B cell (primary cell): Measurements from ENCODE around the gene DDX10. TPM values are rescaled to one million over a fixed set of nuclear protein-coding genes. Genes with fewer than 3 reads are reported as not detected.

Source experiments
- ATAC-seq: fragments of 200-7000 bp; cut with Tn5 transposase; one replicate; pipeline ENCODE4 v1.10.0; 2021; ENCODE audit warnings: low read depth, mild to moderate bottlenecking, moderate number of reproducible peaks, moderate library complexity
- CTCF ChIA-PET: fragments of 350-600 bp; sonication (Branson Sonifier 250); formaldehyde crosslinking; loops from one replicate; lab custom pipeline; 2021; ENCODE audit warnings: antibody characterized with exemption, inconsistent platforms; lab: Charles Lee
- POLR2A ChIA-PET: fragments of 350-600 bp; sonication (Branson Sonifier 250); formaldehyde crosslinking; loops from one replicate; lab custom pipeline; 2021; ENCODE audit warnings: antibody characterized with exemption; lab: Charles Lee
- DNase-seq: peaks from one replicate; pipeline ENCODE4 v3.0.0; 2013
- H2AFZ ChIP-seq: 2 replicates; pipeline ENCODE4 v1.6.1; 2012; ENCODE audit warnings: mild to moderate bottlenecking, low read depth, low read length; ENCODE audit not compliant: insufficient read depth, poor library complexity, severe bottlenecking
- H3K27ac ChIP-seq, 2 donors: 1 replicate in 1 of 2; 2 replicates in 1 of 2; pipeline ENCODE4 v1.5.1; 2012 to 2013; ENCODE audit warnings: low read length in 2 of 2, mild to moderate bottlenecking in 2 of 2, moderate library complexity in 1 of 2
- H3K27me3 ChIP-seq, 4 experiments: fragments of 200-600 bp in 1 of 4; sonication (generic) in 1 of 4; replicated peaks in 1 of 4; 1 replicate in 2 of 4; 2 replicates in 2 of 4; pipeline versions ENCODE4 v1.6.1 to v1.7.0; 2013 to 2016; ENCODE audit warnings: low read length in 3 of 4, mild to moderate bottlenecking in 2 of 4, mixed read lengths in 1 of 4, moderate library complexity in 1 of 4; ENCODE audit not compliant: insufficient read depth in 4 of 4, control insufficient read depth in 3 of 4; ENCODE audit errors: control extremely low read depth in 1 of 4
- H3K36me3 ChIP-seq, 2 experiments: replicated peaks in 1 of 2; 1 replicate in 1 of 2; 2 replicates in 1 of 2; pipeline versions ENCODE4 v1.6.1 to v1.7.1; 2013; ENCODE audit warnings: low read length in 1 of 2; ENCODE audit not compliant: insufficient read depth in 2 of 2, control insufficient read depth in 1 of 2; ENCODE audit errors: control extremely low read depth in 1 of 2, extremely low read depth in 1 of 2
- H3K4me1 ChIP-seq, 2 donors: fragments of 200-600 bp in 1 of 2; sonication (generic) in 1 of 2; 1 replicate in 1 of 2; 2 replicates in 1 of 2; pipeline versions ENCODE4 v1.5.1 to v1.6.1; 2013 to 2017; ENCODE audit warnings: low read length in 2 of 2; ENCODE audit not compliant: control insufficient read depth in 2 of 2, insufficient read depth in 2 of 2
- H3K4me2 ChIP-seq: replicated peaks from 2 replicates; pipeline ENCODE3; 2012; ENCODE audit warnings: mild to moderate bottlenecking, low read depth, low read length; ENCODE audit not compliant: poor library complexity, severe bottlenecking
- H3K4me3 ChIP-seq, 5 experiments: fragments of 200-600 bp in 1 of 5; sonication (generic) in 1 of 5; 1 replicate in 3 of 5; 2 replicates in 2 of 5; pipeline versions ENCODE4 v1.5.1 to v1.7.0; 2011 to 2016; ENCODE audit warnings: low read length in 4 of 5, mild to moderate bottlenecking in 4 of 5, low read depth in 2 of 5, control low read depth in 1 of 5, moderate library complexity in 1 of 5; ENCODE audit not compliant: insufficient read depth in 1 of 5; ENCODE audit errors: control extremely low read depth in 1 of 5, extremely low read depth in 1 of 5
- H3K79me2 ChIP-seq: fragments of 200-600 bp; sonication (generic); one replicate; pipeline ENCODE4 v1.6.0; 2016; ENCODE audit warnings: low read length; ENCODE audit not compliant: control insufficient read depth, insufficient read depth
- H3K9ac ChIP-seq: fragments of 200-600 bp; sonication (generic); 2 replicates; pipeline ENCODE4 v1.6.1; 2017; ENCODE audit warnings: mild to moderate bottlenecking, low read length, moderate library complexity
- H3K9me3 ChIP-seq, 3 donors: one replicate each; pipeline versions ENCODE4 v1.6.1 to v1.7.1; 2013; ENCODE audit warnings: low read length in 2 of 3; ENCODE audit not compliant: control insufficient read depth in 2 of 3, insufficient read depth in 1 of 3; ENCODE audit errors: control extremely low read depth in 1 of 3
- H4K20me1 ChIP-seq: 2 replicates; pipeline ENCODE4 v1.6.0; 2012; ENCODE audit warnings: mild to moderate bottlenecking, low read length; ENCODE audit not compliant: insufficient read depth, control insufficient read depth, poor library complexity, severe bottlenecking
- H3K27ac Mint-ChIP-seq: one replicate; pipeline ENCODE4 v1.8.0; 2021; ENCODE audit warnings: mixed read lengths
- H3K27me3 Mint-ChIP-seq: one replicate; pipeline ENCODE4 v1.8.0; 2021; ENCODE audit warnings: mixed read lengths
- H3K4me1 Mint-ChIP-seq: one replicate; pipeline ENCODE4 v1.8.0; 2021; ENCODE audit warnings: mixed read lengths
- H3K4me3 Mint-ChIP-seq: one replicate; pipeline ENCODE4 v1.8.0; 2021; ENCODE audit warnings: mixed read lengths
- H3K9me3 Mint-ChIP-seq: one replicate; pipeline ENCODE4 v1.8.0; 2022; ENCODE audit warnings: mixed read lengths; ENCODE audit not compliant: insufficient read depth
- EZH2 ChIP-seq: IDR thresholded peaks from 2 replicates; pipeline ENCODE4 v1.6.1; 2012; ENCODE audit warnings: borderline replicate concordance, low read depth, mild to moderate bottlenecking, moderate library complexity, low read length; ENCODE audit not compliant: insufficient read depth, poor library complexity, severe bottlenecking
- WGBS: methylation state at CpG from one replicate; pipeline ENCODE4 v1.1.5; 2013; ENCODE audit warnings: missing lambda C conversion rate; ENCODE audit not compliant: insufficient coverage; 5-methylcytosine and 5-hydroxymethylcytosine counted together
- intact Hi-C: fragments of 100-400 bp; cut with micrococcal nuclease; formaldehyde crosslinking; loops from one replicate; pipeline ENCODE4 v1.10.0; 2022
- polyA plus RNA-seq: library from polyadenylated mRNA; depleted of rRNA; stranded (reverse); fragments of >200 nt; gene quantifications from 2 replicates; pipeline ENCODE4 v1.2.3, GENCODE V29; 2012
- total RNA-seq, 2 donors: library from RNA; stranded (reverse); fragments of 120-200 nt in 1 of 2; gene quantifications; 1 replicate in 1 of 2; 2 replicates in 1 of 2; pipeline versions ENCODE4 v1.2.3 to v1.2.4, GENCODE V29; 2013 to 2022
- TF ChIP-seq, protein P1 (sequence below): fragments of 200-600 bp; IDR thresholded peaks from one replicate; pipeline ENCODE4 v1.8.0; 2022; ENCODE audit warnings: antibody characterized with exemption, mild to moderate bottlenecking

DDX10 gene
- total and polyA plus RNA-seq, 2 donors (not counting 1 experiment from before 2014, with no cell fraction given), result 15.6 to 30.6 TPM

DNA sequence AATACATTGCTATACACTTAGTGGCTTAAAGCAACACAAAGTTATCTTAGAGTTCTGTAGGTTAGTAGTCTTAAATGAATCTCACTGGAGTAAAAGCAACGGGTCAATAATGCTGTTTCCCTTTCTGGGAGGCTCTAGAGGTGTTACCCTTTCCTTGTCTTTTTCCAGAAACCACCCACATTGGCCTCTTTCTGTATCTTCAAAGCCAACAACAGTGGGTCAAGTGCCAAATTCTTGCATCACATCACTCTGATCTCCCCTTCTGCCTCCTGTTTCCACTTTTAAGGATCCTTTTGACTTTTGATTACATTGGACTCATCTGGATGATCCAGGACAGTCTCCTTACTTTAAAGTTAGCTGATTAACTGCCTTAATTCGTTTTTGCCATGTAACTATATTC, 93.6 kb downstream of the DDX10 start:
- ChIA-PET POLR2A (no interaction called here), CTCF (interaction anchor here (1.2 to 3.1 kb wide), 3 partner anchors 21 to 60 kb away, joined by 3 to 9 read pairs (median 3); no protein-coding TSS in a partner anchor)
- H3K27me3 ChIP-seq, result no peaks in the 10 kb centered on the region
- no peak overlapping the region for H3K4me3 ChIP-seq
- no peak overlapping the region for H3K27ac ChIP-seq
- 100% methylated on average over 1 of the region's 2 CpGs for WGBS
- peaks cover 5 to 11% of the 10 kb centered on the region in 2 donors for H3K4me1 ChIP-seq
- H2AFZ ChIP-seq, result no peak overlapping the region
- ATAC-seq, result no peak
- Mint-ChIP-seq H3K4me1 (peaks cover 26% of the 10 kb centered on the region), H3K9me3 (peaks cover 2% of the 10 kb centered on the region), H3K27ac (no peak overlapping the region), H3K4me3 (no peak overlapping the region), H3K27me3 (no peaks in the 10 kb centered on the region)
- no peak overlapping the region for H3K4me2 ChIP-seq
- peaks cover 24% of the 10 kb centered on the region for H3K79me2 ChIP-seq
- TF ChIP-seq, protein P1, sequence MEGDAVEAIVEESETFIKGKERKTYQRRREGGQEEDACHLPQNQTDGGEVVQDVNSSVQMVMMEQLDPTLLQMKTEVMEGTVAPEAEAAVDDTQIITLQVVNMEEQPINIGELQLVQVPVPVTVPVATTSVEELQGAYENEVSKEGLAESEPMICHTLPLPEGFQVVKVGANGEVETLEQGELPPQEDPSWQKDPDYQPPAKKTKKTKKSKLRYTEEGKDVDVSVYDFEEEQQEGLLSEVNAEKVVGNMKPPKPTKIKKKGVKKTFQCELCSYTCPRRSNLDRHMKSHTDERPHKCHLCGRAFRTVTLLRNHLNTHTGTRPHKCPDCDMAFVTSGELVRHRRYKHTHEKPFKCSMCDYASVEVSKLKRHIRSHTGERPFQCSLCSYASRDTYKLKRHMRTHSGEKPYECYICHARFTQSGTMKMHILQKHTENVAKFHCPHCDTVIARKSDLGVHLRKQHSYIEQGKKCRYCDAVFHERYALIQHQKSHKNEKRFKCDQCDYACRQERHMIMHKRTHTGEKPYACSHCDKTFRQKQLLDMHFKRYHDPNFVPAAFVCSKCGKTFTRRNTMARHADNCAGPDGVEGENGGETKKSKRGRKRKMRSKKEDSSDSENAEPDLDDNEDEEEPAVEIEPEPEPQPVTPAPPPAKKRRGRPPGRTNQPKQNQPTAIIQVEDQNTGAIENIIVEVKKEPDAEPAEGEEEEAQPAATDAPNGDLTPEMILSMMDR, result no peak
- H3K36me3 ChIP-seq, result no peaks in the 10 kb centered on the region
- H3K9ac ChIP-seq, result no peak overlapping the region
- H3K9me3 ChIP-seq, result no peaks in the 10 kb centered on the region
- DNase-seq, result no peak
- intact Hi-C loops, result no loop called here
- no peaks in the 10 kb centered on the region for H4K20me1 ChIP-seq

DNA sequence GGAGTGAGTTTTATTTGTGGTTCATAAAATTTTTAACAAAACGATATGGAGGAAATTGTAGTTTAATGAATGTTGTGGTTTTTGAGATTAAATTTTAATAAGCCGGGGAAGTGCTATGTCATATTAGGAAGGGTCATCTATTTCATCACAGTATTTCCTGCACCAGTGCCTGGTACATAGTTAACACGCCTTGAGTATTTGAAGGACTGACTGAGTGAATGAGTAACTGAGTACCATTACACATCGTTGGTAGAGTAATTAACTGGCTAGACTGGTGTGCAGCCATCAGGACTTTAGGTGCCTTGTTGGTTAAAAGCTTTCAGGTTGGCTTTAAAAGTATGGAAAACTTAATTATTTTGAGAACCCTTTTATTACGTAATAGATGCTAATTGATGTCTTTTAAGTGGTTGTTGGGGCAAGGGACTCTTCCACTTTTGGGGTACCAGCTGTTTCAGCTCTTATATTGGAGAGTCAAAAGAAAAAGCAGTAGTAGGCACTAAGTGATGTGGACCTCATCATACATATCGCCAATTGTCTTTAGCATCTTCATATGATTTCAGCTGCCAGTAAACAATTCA, 101.8 kb downstream of the DDX10 start:
- peaks cover 5% of the 10 kb centered on the region for H3K4me1 Mint-ChIP-seq
- 100% methylated on average over 3 of the region's 6 CpGs for WGBS
- H2AFZ ChIP-seq, result no peak overlapping the region
- POLR2A ChIA-PET, result no interaction called here
- CTCF ChIA-PET, result no interaction called here
- H3K4me2 ChIP-seq, result no peak overlapping the region
- H3K27me3 Mint-ChIP-seq, result no peaks in the 10 kb centered on the region
- H3K9ac ChIP-seq, result no peak overlapping the region
- H3K4me1 ChIP-seq, result no peaks in the 10 kb centered on the region
- H3K4me3 ChIP-seq, result no peak overlapping the region
- H3K36me3 ChIP-seq, result no peaks in the 10 kb centered on the region
- no peaks in the 10 kb centered on the region for H3K79me2 ChIP-seq
- intact Hi-C loops, result no loop called here
- H3K9me3 Mint-ChIP-seq, result no peaks in the 10 kb centered on the region
- ATAC-seq (no peak), DNase-seq (no peak)
- no peak for TF ChIP-seq EZH2
- TF ChIP-seq, protein P1, result no peak
- H3K27ac ChIP-seq, result no peak overlapping the region
- no peak overlapping the region for H3K4me3 Mint-ChIP-seq
- H3K9me3 ChIP-seq, result no peaks in the 10 kb centered on the region
- H4K20me1 ChIP-seq, result no peaks in the 10 kb centered on the region
- H3K27me3 ChIP-seq, result no peaks in the 10 kb centered on the region
- no peak overlapping the region for H3K27ac Mint-ChIP-seq
